Heart left ventricle (tissue), 16 donors: ENCODE data around the gene PRDM16. TPM values are rescaled to one million over a fixed set of nuclear protein-coding genes. Genes with fewer than 3 reads are reported as not detected.

Experiments used
- ATAC-seq, 4 donors: fragments of 200-7000 bp; cut with Tn5 transposase; one replicate each; pipeline ENCODE4 v1.9.1; 2020 to 2022; ENCODE audit warnings: moderate library complexity in 4 of 4, mild to moderate bottlenecking in 3 of 4, moderate number of reproducible peaks in 1 of 4
- DNase-seq, 5 donors: peaks; one replicate each; pipeline ENCODE4 v3.0.0-alpha.2; 2020
- H3K27ac ChIP-seq, 12 donors: fragments of 200-600 bp; sonication (generic) in 4 of 12; one replicate each; pipeline versions ENCODE4 v1.5.0 to v1.8.0; 2016 to 2022; ENCODE audit warnings: mild to moderate bottlenecking in 2 of 12
- H3K27me3 ChIP-seq, 9 donors: fragments of 200-600 bp; sonication (generic) in 2 of 9; one replicate each; pipeline versions ENCODE4 v1.5.1 to v1.8.0; 2016 to 2022; ENCODE audit warnings: mild to moderate bottlenecking in 3 of 9
- H3K36me3 ChIP-seq, 9 donors: fragments of 200-600 bp; sonication (generic) in 2 of 9; one replicate each; pipeline versions ENCODE4 v1.5.0 to v1.8.0; 2018 to 2022; ENCODE audit warnings: mild to moderate bottlenecking in 2 of 9
- H3K4me1 ChIP-seq, 12 donors: fragments of 200-600 bp; sonication (generic) in 4 of 12; one replicate each; pipeline versions ENCODE4 v1.5.0 to v1.8.0; 2016 to 2022; ENCODE audit warnings: mild to moderate bottlenecking in 3 of 12
- H3K4me3 ChIP-seq, 12 donors: fragments of 200-600 bp; sonication (generic) in 4 of 12; one replicate each; pipeline versions ENCODE4 v1.5.0 to v1.8.0; 2017 to 2022; ENCODE audit warnings: mild to moderate bottlenecking in 9 of 12, moderate library complexity in 4 of 12
- H3K9me3 ChIP-seq, 12 donors: fragments of 200-600 bp; sonication (generic) in 4 of 12; one replicate each; pipeline versions ENCODE4 v1.5.0 to v1.8.0; 2016 to 2022; ENCODE audit warnings: mild to moderate bottlenecking in 1 of 12
- POLR2A ChIP-seq, 2 donors: fragments of 450-650 bp; IDR thresholded peaks; one replicate each; pipeline ENCODE4 v1.6.1; 2017; ENCODE audit warnings: antibody characterized with exemption in 2 of 2, mild to moderate bottlenecking in 2 of 2, moderate library complexity in 2 of 2
- WGBS, 4 donors: extraction: QIAGEN DNeasy Blood & Tissue Kit in 2 of 4; methylation state at CpG; one replicate each; pipeline versions ENCODE4 v1.1.5 to v1.1.7; 2013 to 2018; 5-methylcytosine and 5-hydroxymethylcytosine counted together
- intact Hi-C, 10 donors: fragments of 100-400 bp; cut with DNase I; formaldehyde crosslinking; loops; one replicate each; pipeline versions ENCODE4 v1.11.1 to v1.14.2; 2022
- polyA plus RNA-seq, 2 donors: library from polyadenylated mRNA; stranded (reverse); fragments of 200-250 nt; gene quantifications; one replicate each; pipeline ENCODE4 v1.2.3, GENCODE V29; 2013
- total RNA-seq, 9 donors: library from RNA; depleted of rRNA in 2 of 9; stranded (reverse); fragments of >200 nt in 2 of 9; fragmentation: NEBNext Ultra II Directional in 3 of 9; extraction: Animal tissue kit (Norgen Biotek cat#: 25700) in 3 of 9; gene quantifications; one replicate each; pipeline versions ENCODE4 v1.1.0 to v1.2.4, GENCODE V29; 2016 to 2023
- TF ChIP-seq, protein P1 (sequence below), 12 donors: fragments of 200-600 bp; sonication (generic) in 4 of 12; IDR thresholded peaks; one replicate each; pipeline versions ENCODE4 v1.5.0 to v1.8.0; 2018 to 2022; ENCODE audit warnings: antibody characterized with exemption in 12 of 12, mild to moderate bottlenecking in 5 of 12
- donor health status: ischemic (EF 13 %, LVEDD 7.1; RV severe dilation, severe dysfunction).
- donor health status: healthy with polysubstance abuse.
- donor health status: DM: no; HTN: yes; CAD: no.
- donor health status: DM: no; HTN: no; CAD: no.
- donor health status: ischemic (EF 25% LVEDD 6.9; RV normal size, moderate dysfunction).
- donor health status: ischemic (EF 25% LVEDD 5.7; RV mildly dilated, moderate dysfunction).
- donor health status: healthy.
- donor health status: DM: yes; HTN: yes; CAD: no.
- donor health status: ischemic (EF 35%, LVEDD 5.7; RV mildly dilated, moderate dysfunction).
- donor health status: nonischemic (EF 11% LVEDD 7.7; RV severe dilation, severe dysfunction).
- donor health status: DM: yes; HTN: yes; CAD: no.
- donor health status: PGD.
- donor health status: ischemic (EF 29% LVEDD 5.4; RV normal size, mild dysfunction).
- donor health status: nonischemic (EF 23%, LVEDD 6.1; RV moderate dilation, normal function).

PRDM16 gene
- total and polyA plus RNA-seq, 11 donors, result 6.0 to 22.7 (median 14.0) TPM

DNA sequence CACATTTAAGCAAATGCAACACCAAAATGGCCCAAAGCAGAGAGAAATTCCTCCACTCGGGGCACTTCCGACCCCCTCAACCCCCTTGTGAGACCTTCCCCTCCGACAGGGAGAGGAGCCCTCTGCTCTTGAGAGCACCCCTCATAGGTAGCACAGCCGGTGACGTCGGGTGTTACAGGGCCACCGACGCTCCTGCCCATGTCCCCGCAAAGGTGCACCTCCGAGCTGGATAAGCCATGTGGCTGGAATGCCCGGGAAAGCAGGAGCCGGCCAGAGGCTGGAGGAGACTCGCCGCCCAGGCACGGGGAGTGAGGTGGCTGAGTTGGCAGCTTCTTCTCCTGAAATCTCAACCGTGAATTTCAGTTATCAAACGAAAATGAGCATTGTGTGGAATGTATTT lies 318.4 kb downstream of the PRDM16 start:
- DNase-seq (no peak), ATAC-seq (no peak)
- Histone ChIP-seq H3K36me3 (peaks cover 0 to 10% (median 0%) of the 10 kb centered on the region in 9 donors), H3K4me1 (peaks cover 0 to 9% (median 0%) of the 10 kb centered on the region in 12 donors), H3K9me3 (no peaks in the 10 kb centered on the region), H3K27me3 (peaks cover 0 to 24% (median 0%) of the 10 kb centered on the region in 9 donors), H3K4me3 (no peak overlapping the region), H3K27ac (no peak overlapping the region)
- TF ChIP-seq, protein P1, sequence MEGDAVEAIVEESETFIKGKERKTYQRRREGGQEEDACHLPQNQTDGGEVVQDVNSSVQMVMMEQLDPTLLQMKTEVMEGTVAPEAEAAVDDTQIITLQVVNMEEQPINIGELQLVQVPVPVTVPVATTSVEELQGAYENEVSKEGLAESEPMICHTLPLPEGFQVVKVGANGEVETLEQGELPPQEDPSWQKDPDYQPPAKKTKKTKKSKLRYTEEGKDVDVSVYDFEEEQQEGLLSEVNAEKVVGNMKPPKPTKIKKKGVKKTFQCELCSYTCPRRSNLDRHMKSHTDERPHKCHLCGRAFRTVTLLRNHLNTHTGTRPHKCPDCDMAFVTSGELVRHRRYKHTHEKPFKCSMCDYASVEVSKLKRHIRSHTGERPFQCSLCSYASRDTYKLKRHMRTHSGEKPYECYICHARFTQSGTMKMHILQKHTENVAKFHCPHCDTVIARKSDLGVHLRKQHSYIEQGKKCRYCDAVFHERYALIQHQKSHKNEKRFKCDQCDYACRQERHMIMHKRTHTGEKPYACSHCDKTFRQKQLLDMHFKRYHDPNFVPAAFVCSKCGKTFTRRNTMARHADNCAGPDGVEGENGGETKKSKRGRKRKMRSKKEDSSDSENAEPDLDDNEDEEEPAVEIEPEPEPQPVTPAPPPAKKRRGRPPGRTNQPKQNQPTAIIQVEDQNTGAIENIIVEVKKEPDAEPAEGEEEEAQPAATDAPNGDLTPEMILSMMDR (IDR thresholded peaks at IDR 0.05), result no peak
- no peak for TF ChIP-seq POLR2A (IDR thresholded peaks at IDR 0.05)
- intact Hi-C loops, result no loop called here
- WGBS, 4 donors, result 75 to 81% (median 80%) methylated on average over 17 of the region's 17 CpGs

DNA sequence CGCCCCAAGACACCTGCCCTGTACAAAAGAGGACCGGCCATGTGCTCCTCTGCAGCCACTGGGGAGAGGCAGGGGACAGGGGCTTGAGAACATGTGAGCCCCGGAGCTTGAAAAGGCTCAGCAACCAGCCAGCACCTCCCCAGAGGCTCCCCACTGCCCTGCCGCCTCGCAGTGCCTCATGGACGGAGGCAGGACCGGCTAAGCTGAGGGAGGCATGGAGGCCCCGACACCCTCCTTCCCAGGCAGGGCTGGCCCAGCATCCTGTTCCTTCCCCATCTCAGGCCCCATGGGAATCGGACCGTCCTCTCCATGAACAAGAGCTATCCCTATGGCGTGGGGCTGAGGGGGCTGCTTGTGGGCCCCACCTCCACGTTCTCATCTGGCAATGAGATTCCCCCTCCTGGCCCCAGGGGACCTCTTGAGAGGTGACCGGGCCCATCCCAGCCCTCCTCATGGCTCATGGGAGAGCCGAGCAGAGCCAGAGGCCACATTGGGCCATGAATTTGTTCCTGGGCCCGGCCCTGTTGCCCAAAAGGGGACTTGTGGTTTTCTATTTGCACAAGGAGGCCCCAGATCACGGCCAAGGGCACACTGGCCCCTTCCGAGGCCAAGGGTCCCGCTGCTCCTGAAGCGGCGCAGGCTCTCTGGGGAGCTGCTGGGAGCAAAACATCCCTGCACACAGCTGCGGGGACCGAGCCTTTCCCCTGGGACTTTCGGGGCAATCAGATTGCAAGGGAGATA lies 320.3 kb downstream of the PRDM16 start:
- intact Hi-C loops, result no loop called here

DNA sequence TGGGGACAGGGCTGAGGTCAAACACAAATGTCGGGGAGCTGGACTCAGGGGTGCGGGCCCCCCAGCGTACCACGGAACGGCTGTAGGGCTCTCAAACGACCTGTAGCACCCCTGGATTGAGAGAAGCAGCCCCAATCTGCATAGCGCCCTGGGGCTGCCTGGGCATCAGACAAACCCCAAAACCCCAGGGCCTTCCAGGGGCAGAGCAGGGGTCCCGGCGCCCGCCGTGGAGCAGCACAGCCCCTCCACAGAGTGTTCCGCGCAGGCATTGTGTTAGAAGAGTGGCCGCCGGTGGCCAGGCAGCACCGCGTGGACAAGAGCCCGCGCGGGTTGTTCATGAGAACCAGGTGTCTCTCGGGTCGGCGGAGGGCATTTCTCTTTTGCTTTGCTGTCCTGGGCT lies 321.3 kb downstream of the PRDM16 start:
- peaks cover 0 to 32% (median 13%) of the 10 kb centered on the region in 12 donors for H3K4me1 ChIP-seq
- no peak overlapping the region for H3K27ac ChIP-seq
- H3K36me3 ChIP-seq, result peaks cover 0 to 10% (median 0%) of the 10 kb centered on the region in 9 donors
- TF ChIP-seq, protein P1 (IDR thresholded peaks at IDR 0.05), result no peak
- no peak for TF ChIP-seq POLR2A (IDR thresholded peaks at IDR 0.05)
- WGBS, 4 donors, result 84 to 93% (median 89%) methylated on average over 16 to 23 of the region's 23 CpGs
- intact Hi-C loops, result loop anchor here in 3 of 10 donors (5.0 to 10.0 kb wide), 2 partner anchors 38 to 325 kb away; partner anchors contain the start of gene PRDM16 (in 1 of the 3)
- H3K27me3 ChIP-seq, result peaks cover 0 to 32% (median 2%) of the 10 kb centered on the region in 9 donors
- H3K9me3 ChIP-seq, result no peaks in the 10 kb centered on the region
- no peak overlapping the region for H3K4me3 ChIP-seq
- ATAC-seq (no peak), DNase-seq (no peak)

More for the DNA sequence above, 320.3 kb downstream of the PRDM16 start:
- Histone ChIP-seq H3K9me3 (no peaks in the 10 kb centered on the region), H3K27me3 (peaks cover 0 to 32% (median 0%) of the 10 kb centered on the region in 9 donors), H3K4me3 (no peak overlapping the region), H3K27ac (no peak overlapping the region), H3K36me3 (peaks cover 0 to 10% (median 0%) of the 10 kb centered on the region in 9 donors), H3K4me1 (peaks cover 0 to 26% (median 11%) of the 10 kb centered on the region in 12 donors)
- TF ChIP-seq, protein P1 (IDR thresholded peaks at IDR 0.05), result no peak
- TF ChIP-seq POLR2A (IDR thresholded peaks at IDR 0.05), result no peak
- no peak for DNase-seq
- WGBS, 4 donors, result 64 to 81% (median 77%) methylated on average over 15 to 23 of the region's 23 CpGs
- no peak for ATAC-seq

DNA sequence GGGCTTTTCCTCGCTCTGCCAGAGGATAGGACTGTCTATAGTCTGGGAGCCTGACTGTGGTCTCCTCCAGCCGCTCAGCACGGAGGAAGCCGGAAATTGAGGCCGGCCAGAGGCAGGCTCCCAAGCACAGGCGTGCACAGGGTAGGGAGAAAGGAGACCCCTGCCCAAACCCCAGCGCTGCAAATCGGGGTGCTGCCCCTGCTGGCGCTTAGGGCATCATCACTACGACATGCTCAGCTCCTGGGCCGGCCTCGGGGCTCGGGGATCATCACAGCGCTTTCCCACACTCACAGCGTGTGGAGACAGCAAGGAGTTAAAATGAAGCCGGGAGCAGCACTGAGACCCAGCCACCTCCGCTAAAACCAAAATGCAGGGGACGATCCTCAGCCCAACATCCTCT lies 322.7 kb downstream of the PRDM16 start:
- Histone ChIP-seq H3K4me1 (peaks cover 0 to 32% (median 13%) of the 10 kb centered on the region in 12 donors), H3K27ac (no peak overlapping the region), H3K4me3 (no peak overlapping the region), H3K9me3 (no peaks in the 10 kb centered on the region), H3K36me3 (peaks cover 0 to 2% (median 0%) of the 10 kb centered on the region in 9 donors), H3K27me3 (peaks cover 0 to 37% (median 4%) of the 10 kb centered on the region in 9 donors)
- DNase-seq, result no peak
- 59 to 68% (median 67%) methylated on average over 18 of the region's 18 CpGs for WGBS, 4 donors
- intact Hi-C loops, result loop anchor here in 5 of 10 donors (2.0 to 10.0 kb wide), 3 partner anchors 39 to 327 kb away; partner anchors contain the start of gene PRDM16 (in 1 of the 5)
- ATAC-seq, result no peak
- TF ChIP-seq, protein P1 (IDR thresholded peaks at IDR 0.05), result no peak
- no peak for TF ChIP-seq POLR2A (IDR thresholded peaks at IDR 0.05)
